GM21447 (cell line): ENCODE results near the gene TCTA.
"Not testable (repeated sequence)": the region's sequence is repeated elsewhere in the genome, so short reads cannot be mapped to it uniquely, and the experiment has no call there.

Source experiments
- ATAC-seq: cut with Tn5 transposase; IDR thresholded peaks from one replicate; pipeline ENCODE4 v1.9.1; 2021; ENCODE audit not compliant: unreplicated experiment

The TCTA gene

GRCh38 chr3:49411968-49412631 is at the start of gene TCTA, which contains the start of gene RHOA:
Gene TCTA (plus strand): TSS chr3:49412423. CDS start chr3:49412427, 4 bp downstream.
Gene RHOA (minus strand): TSS chr3:49411976. CDS start chr3:49375589, 36,387 bp downstream.
- peak; percentile 79 for ATAC-seq

GRCh38 chr3:49362561-49362960 is 49.7 kb upstream of the TCTA start:
- no peak for ATAC-seq

GRCh38 chr3:49370585-49371290 is 41.5 kb upstream of the TCTA start:
- ATAC-seq, result no peak

- no peak for ATAC-seq
Observed at GRCh38 chr3:49371946-49372345, 40.3 kb upstream of the TCTA start.

GRCh38 chr3:49377483-49377882 is 34.7 kb upstream of the TCTA start:
- ATAC-seq, result no peak

- ATAC-seq, result no peak
Observed at GRCh38 chr3:49378249-49378895, 33.9 kb upstream of the TCTA start.

GRCh38 chr3:49383387-49383786 is 28.8 kb upstream of the TCTA start:
- ATAC-seq, result no peak

GRCh38 chr3:49385617-49386016 is 26.6 kb upstream of the TCTA start:
- no peak for ATAC-seq

GRCh38 chr3:49386056-49386756 is 26.0 kb upstream of the TCTA start:
- no peak for ATAC-seq

- ATAC-seq, result no peak
Observed at GRCh38 chr3:49387721-49388120, 24.5 kb upstream of the TCTA start.

- no peak for ATAC-seq
Observed at GRCh38 chr3:49388289-49388820, 23.9 kb upstream of the TCTA start.

GRCh38 chr3:49389297-49389696 is 22.9 kb upstream of the TCTA start:
- ATAC-seq, result no peak

GRCh38 chr3:49391310-49391709 is 20.9 kb upstream of the TCTA start:
- not testable (repeated sequence) for ATAC-seq

GRCh38 chr3:49397470-49397869 is 14.8 kb upstream of the TCTA start:
- ATAC-seq, result no peak

- ATAC-seq, result no peak
Observed at GRCh38 chr3:49399461-49399860, 12.8 kb upstream of the TCTA start.

- no peak for ATAC-seq
Observed at GRCh38 chr3:49401766-49402165, 10.5 kb upstream of the TCTA start.

GRCh38 chr3:49403891-49404290 is 8.3 kb upstream of the TCTA start:
- ATAC-seq, result no peak

GRCh38 chr3:49405570-49405969 is 6.7 kb upstream of the TCTA start:
- not testable (repeated sequence) for ATAC-seq

- ATAC-seq, result no peak
Observed at GRCh38 chr3:49406571-49407565, 5.4 kb upstream of the TCTA start.
